ENCODE data around the gene NT5E. TPM values are rescaled to one million over a fixed set of nuclear protein-coding genes. Genes with fewer than 3 reads are reported as not detected.
A peak's percentile ranks its signal among the peaks of the same experiment; 100 is the strongest.

Gene NT5E
- 5.8 and 6.6 TPM in 2 replicates for total RNA-seq

DNA sequence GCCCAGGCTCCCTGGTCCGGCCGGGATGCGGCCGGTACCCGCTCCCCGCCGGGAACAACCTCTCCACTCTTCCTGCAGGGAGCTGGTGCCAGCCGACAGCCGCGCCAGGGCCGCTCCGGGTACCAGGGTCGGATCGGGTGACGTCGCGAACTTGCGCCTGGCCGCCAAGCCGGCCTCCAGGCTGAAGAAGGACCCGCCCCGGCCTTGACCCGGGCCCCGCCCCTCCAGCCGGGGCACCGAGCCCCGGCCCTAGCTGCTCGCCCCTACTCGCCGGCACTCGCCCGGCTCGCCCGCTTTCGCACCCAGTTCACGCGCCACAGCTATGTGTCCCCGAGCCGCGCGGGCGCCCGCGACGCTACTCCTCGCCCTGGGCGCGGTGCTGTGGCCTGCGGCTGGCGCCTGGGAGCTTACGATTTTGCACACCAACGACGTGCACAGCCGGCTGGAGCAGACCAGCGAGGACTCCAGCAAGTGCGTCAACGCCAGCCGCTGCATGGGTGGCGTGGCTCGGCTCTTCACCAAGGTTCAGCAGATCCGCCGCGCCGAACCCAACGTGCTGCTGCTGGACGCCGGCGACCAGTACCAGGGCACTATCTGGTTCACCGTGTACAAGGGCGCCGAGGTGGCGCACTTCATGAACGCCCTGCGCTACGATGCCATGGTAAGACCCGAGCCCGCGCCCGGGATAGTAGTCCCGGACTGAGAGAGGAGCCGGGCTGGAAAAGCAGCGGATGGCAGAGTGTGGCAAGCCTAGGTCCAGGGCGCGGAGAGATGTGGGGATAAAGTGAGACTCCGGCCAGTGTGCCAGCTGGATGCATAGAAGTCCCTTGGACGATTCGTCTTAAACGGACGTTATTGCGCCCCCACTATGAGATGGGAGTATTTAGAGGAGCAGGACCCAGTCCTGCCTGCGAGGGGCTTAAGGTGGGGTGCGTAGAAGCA lies at the start of gene NT5E:
NT5E (plus strand) TSS at position 266 of the 942 bp plus-strand sequence; CDS start at position 323, 57 bp downstream.
- H3K27ac Mint-ChIP-seq = peak within 1 kb of the TSS; percentile 94
- TF ChIP-seq, protein P1, sequence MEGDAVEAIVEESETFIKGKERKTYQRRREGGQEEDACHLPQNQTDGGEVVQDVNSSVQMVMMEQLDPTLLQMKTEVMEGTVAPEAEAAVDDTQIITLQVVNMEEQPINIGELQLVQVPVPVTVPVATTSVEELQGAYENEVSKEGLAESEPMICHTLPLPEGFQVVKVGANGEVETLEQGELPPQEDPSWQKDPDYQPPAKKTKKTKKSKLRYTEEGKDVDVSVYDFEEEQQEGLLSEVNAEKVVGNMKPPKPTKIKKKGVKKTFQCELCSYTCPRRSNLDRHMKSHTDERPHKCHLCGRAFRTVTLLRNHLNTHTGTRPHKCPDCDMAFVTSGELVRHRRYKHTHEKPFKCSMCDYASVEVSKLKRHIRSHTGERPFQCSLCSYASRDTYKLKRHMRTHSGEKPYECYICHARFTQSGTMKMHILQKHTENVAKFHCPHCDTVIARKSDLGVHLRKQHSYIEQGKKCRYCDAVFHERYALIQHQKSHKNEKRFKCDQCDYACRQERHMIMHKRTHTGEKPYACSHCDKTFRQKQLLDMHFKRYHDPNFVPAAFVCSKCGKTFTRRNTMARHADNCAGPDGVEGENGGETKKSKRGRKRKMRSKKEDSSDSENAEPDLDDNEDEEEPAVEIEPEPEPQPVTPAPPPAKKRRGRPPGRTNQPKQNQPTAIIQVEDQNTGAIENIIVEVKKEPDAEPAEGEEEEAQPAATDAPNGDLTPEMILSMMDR (IDR thresholded peaks at IDR 0.05) = no peak
- H3K4me1 Mint-ChIP-seq = peaks cover 68% of the 10 kb centered on the region

DNA sequence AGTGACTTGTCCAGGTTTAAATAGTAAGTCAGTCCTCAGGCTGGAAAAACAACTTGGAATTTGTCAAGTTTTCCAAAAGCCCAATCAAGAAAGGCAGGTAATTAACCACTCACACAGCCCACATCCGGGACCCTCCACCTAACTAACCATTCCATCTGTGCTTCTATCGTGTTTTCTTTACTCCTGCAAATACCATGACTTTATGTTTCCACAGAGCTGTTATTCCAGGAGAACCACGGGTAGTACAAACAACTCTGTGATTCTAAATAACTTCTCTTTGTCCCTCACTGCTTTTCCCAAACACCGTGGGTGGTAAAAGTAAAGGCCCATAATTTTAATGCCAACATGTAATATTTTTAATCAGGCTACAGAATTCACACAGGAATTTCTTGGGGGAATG lies 49.6 kb upstream of the NT5E start:
- intact Hi-C loops (cut with micrococcal nuclease) = no loop called here
- no peaks in the 10 kb centered on the region for H3K36me3 Mint-ChIP-seq (ENCODE audit: low read depth)
- DNase-seq = no peak
- no peak for ATAC-seq (ENCODE audit: low read depth)
- H3K27ac Mint-ChIP-seq = no peak overlapping the region
- CTCF ChIA-PET = interaction anchor here (1.5 kb wide), 1 partner anchor 83 kb away, joined by 3 read pairs; no protein-coding TSS in a partner anchor
- peaks cover 20% of the 10 kb centered on the region for H3K4me1 Mint-ChIP-seq
- no peaks in the 10 kb centered on the region for H3K9me3 Mint-ChIP-seq
- POLR2A ChIA-PET = no interaction called here
- TF ChIP-seq, protein P1 (IDR thresholded peaks at IDR 0.05) = no peak
- no peak overlapping the region for H3K4me3 Mint-ChIP-seq
- H3K27me3 Mint-ChIP-seq = peaks cover 5% of the 10 kb centered on the region

More for the DNA sequence above, at the start of gene NT5E:
- intact Hi-C loops (cut with micrococcal nuclease) = loop anchor here (1.0 to 2.0 kb wide), 7 partner anchors 11 to 1591 kb away; partner anchors contain the start of genes CYB5R4 and SYNCRIP
- Mint-ChIP-seq H3K27me3 (peaks cover 10% of the 10 kb centered on the region), H3K9me3 (no peaks in the 10 kb centered on the region), H3K4me3 (peak within 1 kb of the TSS; percentile 97), H3K36me3 (ENCODE audit: low read depth) (peaks cover 4% of the 10 kb centered on the region)
- ChIA-PET CTCF (interaction anchor here (0.7 to 3.8 kb wide), 8 partner anchors 9 to 304 kb away, joined by 3 to 47 read pairs (median 4); no protein-coding TSS in a partner anchor), POLR2A (interaction anchor here (0.5 to 3.2 kb wide), 10 partner anchors 9 to 228 kb away, joined by 4 to 27 read pairs (median 8); partner anchors contain the start of genes SNX14 and SYNCRIP)
- peak; percentile 67 for DNase-seq
- ATAC-seq (ENCODE audit: low read depth) = peak; percentile 77

DNA sequence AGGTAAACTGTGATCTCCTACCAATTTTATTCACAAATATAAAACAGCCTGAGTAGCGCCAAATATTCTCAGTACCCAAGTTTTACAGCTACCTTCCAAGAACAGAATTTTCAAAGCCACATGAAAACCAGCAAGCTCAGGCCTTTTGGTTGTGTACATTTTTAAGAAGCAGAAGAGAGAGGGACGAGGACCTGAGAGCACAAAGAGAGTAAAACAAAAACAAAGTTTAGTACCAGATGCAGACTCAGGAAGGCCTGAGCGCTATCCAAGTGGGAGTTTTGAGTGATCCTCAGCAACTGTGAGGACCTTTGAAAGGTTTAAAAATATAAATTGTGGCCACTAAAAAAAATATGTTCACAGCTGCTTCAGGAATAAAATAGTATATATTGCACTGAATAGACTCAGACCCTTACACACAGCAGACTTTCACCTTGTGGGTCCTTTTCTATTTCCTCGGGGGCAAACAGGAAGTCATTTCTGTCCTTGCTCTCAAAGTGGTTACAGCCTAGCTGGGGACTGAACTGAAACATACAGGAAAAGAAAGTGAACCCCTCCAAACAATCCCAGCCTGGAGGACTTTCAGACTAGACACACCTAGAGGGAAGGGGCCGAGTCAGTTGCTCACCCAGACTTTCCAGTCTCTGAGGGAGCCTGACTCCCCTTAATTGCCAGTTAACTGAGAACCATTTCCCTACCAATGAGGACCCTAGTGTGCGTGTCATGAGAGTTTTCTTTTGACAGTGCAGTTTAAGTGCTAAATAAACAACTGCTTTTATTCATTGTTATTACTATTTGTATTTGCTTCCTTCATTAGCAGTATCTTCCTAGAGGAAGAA lies 48.5 kb upstream of the NT5E start:
- POLR2A ChIA-PET = no interaction called here

DNA sequence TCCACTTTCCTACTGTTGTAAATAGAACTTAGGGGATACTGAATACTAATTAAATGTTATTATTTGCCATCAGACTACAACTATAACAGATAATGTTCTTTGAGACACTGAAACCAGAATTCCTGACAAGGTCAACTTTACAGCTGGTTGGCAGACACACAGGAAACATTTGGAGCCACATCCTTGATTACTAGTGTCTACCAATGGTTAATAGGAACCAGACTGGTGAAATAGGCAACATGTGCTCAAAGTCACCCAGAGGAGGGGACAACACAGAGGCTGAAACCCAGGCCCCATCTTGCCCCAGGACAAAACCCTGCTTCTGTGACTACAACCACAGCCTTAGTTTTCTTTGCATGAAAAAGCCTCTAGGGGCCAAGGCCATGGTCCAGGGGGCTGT lies 47.8 kb upstream of the NT5E start:
- no peak for DNase-seq
- intact Hi-C loops (cut with micrococcal nuclease) = no loop called here
- no peaks in the 10 kb centered on the region for H3K9me3 Mint-ChIP-seq
- ChIA-PET CTCF (no interaction called here), POLR2A (no interaction called here)
- no peak for ATAC-seq (ENCODE audit: low read depth)
- H3K36me3 Mint-ChIP-seq (ENCODE audit: low read depth) = no peaks in the 10 kb centered on the region
- H3K27ac Mint-ChIP-seq = no peak overlapping the region
- no peaks in the 10 kb centered on the region for H3K27me3 Mint-ChIP-seq
- no peak overlapping the region for H3K4me3 Mint-ChIP-seq
- TF ChIP-seq, protein P1 (IDR thresholded peaks at IDR 0.05) = no peak
- H3K4me1 Mint-ChIP-seq = peaks cover 26% of the 10 kb centered on the region

More for the DNA sequence above, 48.5 kb upstream of the NT5E start:
- TF ChIP-seq, protein P1 (IDR thresholded peaks at IDR 0.05) = no peak
- CTCF ChIA-PET = interaction anchor here (1.5 kb wide), 1 partner anchor 82 kb away, joined by 3 read pairs; no protein-coding TSS in a partner anchor
- H3K36me3 Mint-ChIP-seq (ENCODE audit: low read depth) = no peaks in the 10 kb centered on the region
- ATAC-seq (ENCODE audit: low read depth) (no peak), DNase-seq (no peak)
- no peak overlapping the region for H3K27ac Mint-ChIP-seq
- peaks cover 26% of the 10 kb centered on the region for H3K4me1 Mint-ChIP-seq
- H3K9me3 Mint-ChIP-seq = no peaks in the 10 kb centered on the region
- peaks cover 4% of the 10 kb centered on the region for H3K27me3 Mint-ChIP-seq
- H3K4me3 Mint-ChIP-seq = no peak overlapping the region
- intact Hi-C loops (cut with micrococcal nuclease) = no loop called here
